ENCODE results near the gene PDE6D. TPM values are rescaled to one million over a fixed set of nuclear protein-coding genes. Genes with fewer than 3 reads are reported as not detected.

Gene PDE6D
- total RNA-seq: 31.0 and 31.9 TPM in 2 replicates

GRCh38 chr2:231780909-231781797, at the start of gene PDE6D:
Gene PDE6D (minus strand): TSS chr2:231781282. CDS start chr2:231781114, 168 bp downstream.
- H3K36me3 Mint-ChIP-seq (ENCODE audit: low read depth): peaks cover 7% of the 10 kb centered on the region
- no peaks in the 10 kb centered on the region for H3K9me3 Mint-ChIP-seq
- no peaks in the 10 kb centered on the region for H3K27me3 Mint-ChIP-seq (ENCODE audit: insufficient read depth)
- H3K4me1 Mint-ChIP-seq (ENCODE audit: low read depth): peaks cover 56% of the 10 kb centered on the region
- intact Hi-C loops (cut with micrococcal nuclease): loop anchor here (1.0 to 5.0 kb wide), 10 partner anchors 66 to 1858 kb away; partner anchors contain the start of genes ATG16L1, FBXO36, NCL and PSMD1
- peak within 1 kb of the TSS; percentile 93 for H3K4me3 Mint-ChIP-seq
- peak within 1 kb of the TSS; percentile 94 for H3K27ac Mint-ChIP-seq
- DNase-seq (ENCODE audit: low spot score): peak; percentile 98

GRCh38 chr2:231821908-231822307, 40.8 kb upstream of the PDE6D start:
- intact Hi-C loops (cut with micrococcal nuclease): no loop called here
- Mint-ChIP-seq H3K9me3 (peaks cover 12% of the 10 kb centered on the region), H3K27me3 (ENCODE audit: insufficient read depth) (no peaks in the 10 kb centered on the region)

DNA sequence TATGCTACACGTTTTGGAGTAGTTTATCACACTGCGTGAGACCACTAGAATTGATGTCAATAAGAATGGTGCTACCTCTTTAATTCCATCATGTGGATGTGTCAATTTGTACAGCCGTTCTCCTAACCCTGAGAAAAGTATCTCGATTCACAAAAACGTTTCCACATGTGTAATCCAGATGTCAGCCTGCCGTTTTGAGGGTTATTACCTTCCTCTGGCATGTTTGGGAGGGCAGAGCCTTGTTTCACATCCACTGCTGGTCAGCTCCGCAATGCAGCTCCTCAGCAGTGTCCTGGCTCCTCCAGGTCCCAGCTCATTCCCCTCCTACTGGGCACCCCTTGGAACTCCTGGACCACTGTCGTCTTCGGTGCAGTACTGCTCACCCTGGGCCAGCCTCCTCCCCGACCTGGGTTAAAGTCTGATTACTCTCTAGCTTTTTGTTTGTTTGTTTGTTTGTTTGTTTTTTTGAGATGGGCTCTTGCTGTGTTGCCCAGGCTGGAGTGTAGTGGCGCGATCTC, 39.8 kb upstream of the PDE6D start:
- Mint-ChIP-seq H3K36me3 (ENCODE audit: low read depth) (no peaks in the 10 kb centered on the region), H3K4me1 (ENCODE audit: low read depth) (no peaks in the 10 kb centered on the region), H3K4me3 (no peak overlapping the region), H3K27ac (no peak overlapping the region), H3K27me3 (ENCODE audit: insufficient read depth) (no peaks in the 10 kb centered on the region), H3K9me3 (peaks cover 12% of the 10 kb centered on the region)
- intact Hi-C loops (cut with micrococcal nuclease): no loop called here
- no peak for DNase-seq (ENCODE audit: low spot score)

More at GRCh38 chr2:231821908-231822307, 40.8 kb upstream of the PDE6D start:
- H3K27ac Mint-ChIP-seq: no peak overlapping the region
- DNase-seq (ENCODE audit: low spot score): no peak
- no peaks in the 10 kb centered on the region for H3K36me3 Mint-ChIP-seq (ENCODE audit: low read depth)
- no peak overlapping the region for H3K4me3 Mint-ChIP-seq
- no peaks in the 10 kb centered on the region for H3K4me1 Mint-ChIP-seq (ENCODE audit: low read depth)

- intact Hi-C loops (cut with micrococcal nuclease): no loop called here
- Mint-ChIP-seq H3K9me3 (peaks cover 8% of the 10 kb centered on the region), H3K27ac (no peak overlapping the region)
Observed at GRCh38 chr2:231819447-231820042, 38.5 kb upstream of the PDE6D start.

GRCh38 chr2:231816327-231817026, 35.4 kb upstream of the PDE6D start:
- H3K27me3 Mint-ChIP-seq (ENCODE audit: insufficient read depth): no peaks in the 10 kb centered on the region
- no peaks in the 10 kb centered on the region for H3K4me1 Mint-ChIP-seq (ENCODE audit: low read depth)
- no peaks in the 10 kb centered on the region for H3K9me3 Mint-ChIP-seq
- intact Hi-C loops (cut with micrococcal nuclease): no loop called here
- H3K4me3 Mint-ChIP-seq: no peak overlapping the region
- DNase-seq (ENCODE audit: low spot score): no peak
- H3K36me3 Mint-ChIP-seq (ENCODE audit: low read depth): peaks cover 15% of the 10 kb centered on the region
- H3K27ac Mint-ChIP-seq: no peak overlapping the region

More at GRCh38 chr2:231819447-231820042, 38.5 kb upstream of the PDE6D start:
- Mint-ChIP-seq H3K27me3 (ENCODE audit: insufficient read depth) (no peaks in the 10 kb centered on the region), H3K4me1 (ENCODE audit: low read depth) (no peaks in the 10 kb centered on the region), H3K4me3 (no peak overlapping the region), H3K36me3 (ENCODE audit: low read depth) (no peaks in the 10 kb centered on the region)
- no peak for DNase-seq (ENCODE audit: low spot score)

DNA sequence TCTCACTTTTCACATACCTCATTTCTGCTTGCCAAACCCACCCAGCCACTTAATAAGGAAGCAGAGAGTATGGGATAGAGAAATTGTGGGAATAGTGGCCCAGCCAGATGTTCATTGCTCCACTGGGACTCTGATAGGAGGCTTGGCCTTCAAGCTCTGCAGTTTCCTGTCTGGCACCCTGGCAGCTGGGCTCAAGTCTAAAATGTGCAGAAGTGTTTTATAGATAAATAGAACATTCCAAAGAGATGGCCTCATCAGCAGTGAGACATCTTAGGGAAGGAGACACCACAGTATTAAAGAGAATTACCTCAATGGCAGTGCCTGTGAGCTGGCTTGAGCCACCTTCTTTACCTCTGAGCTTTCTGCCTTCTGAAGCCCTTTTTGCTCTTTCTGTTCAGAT, 29.8 kb upstream of the PDE6D start:
- intact Hi-C loops (cut with micrococcal nuclease): no loop called here
- Mint-ChIP-seq H3K4me1 (ENCODE audit: low read depth) (no peaks in the 10 kb centered on the region), H3K4me3 (no peak overlapping the region), H3K27ac (no peak overlapping the region), H3K9me3 (no peaks in the 10 kb centered on the region), H3K36me3 (ENCODE audit: low read depth) (peaks cover 19% of the 10 kb centered on the region), H3K27me3 (ENCODE audit: insufficient read depth) (no peaks in the 10 kb centered on the region)
- DNase-seq (ENCODE audit: low spot score): no peak

DNA sequence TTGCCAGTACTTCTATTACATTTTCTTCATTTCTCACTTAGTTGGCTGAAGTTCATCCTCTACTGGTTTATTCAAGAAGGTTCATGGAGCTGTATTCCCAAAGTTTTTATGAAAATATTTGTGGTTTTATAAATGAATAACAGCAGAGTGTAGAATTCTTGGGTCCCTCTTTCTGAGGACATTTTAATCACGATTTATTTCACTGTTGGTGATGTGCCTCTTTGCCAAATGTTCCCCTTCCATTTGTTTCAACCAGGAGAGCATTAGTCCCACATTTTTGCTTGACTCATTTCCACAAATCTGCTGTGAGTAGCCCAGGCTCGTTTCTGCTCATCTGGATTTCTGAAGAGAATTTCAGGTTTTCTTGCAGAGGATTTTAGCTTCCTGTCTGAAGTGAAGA, 25.9 kb upstream of the PDE6D start:
- H3K27me3 Mint-ChIP-seq (ENCODE audit: insufficient read depth): no peaks in the 10 kb centered on the region
- no peaks in the 10 kb centered on the region for H3K4me1 Mint-ChIP-seq (ENCODE audit: low read depth)
- H3K9me3 Mint-ChIP-seq: no peaks in the 10 kb centered on the region
- H3K36me3 Mint-ChIP-seq (ENCODE audit: low read depth): peaks cover 9% of the 10 kb centered on the region
- no peak overlapping the region for H3K27ac Mint-ChIP-seq
- no peak overlapping the region for H3K4me3 Mint-ChIP-seq
- intact Hi-C loops (cut with micrococcal nuclease): no loop called here
- no peak for DNase-seq (ENCODE audit: low spot score)

- intact Hi-C loops (cut with micrococcal nuclease): no loop called here
- Mint-ChIP-seq H3K27ac (no peak overlapping the region), H3K36me3 (ENCODE audit: low read depth) (peaks cover 14% of the 10 kb centered on the region), H3K4me3 (no peak overlapping the region), H3K4me1 (ENCODE audit: low read depth) (no peaks in the 10 kb centered on the region), H3K27me3 (ENCODE audit: insufficient read depth) (no peaks in the 10 kb centered on the region), H3K9me3 (no peaks in the 10 kb centered on the region)
- DNase-seq (ENCODE audit: low spot score): no peak
Observed at GRCh38 chr2:231803501-231804138, 22.5 kb upstream of the PDE6D start.

DNA sequence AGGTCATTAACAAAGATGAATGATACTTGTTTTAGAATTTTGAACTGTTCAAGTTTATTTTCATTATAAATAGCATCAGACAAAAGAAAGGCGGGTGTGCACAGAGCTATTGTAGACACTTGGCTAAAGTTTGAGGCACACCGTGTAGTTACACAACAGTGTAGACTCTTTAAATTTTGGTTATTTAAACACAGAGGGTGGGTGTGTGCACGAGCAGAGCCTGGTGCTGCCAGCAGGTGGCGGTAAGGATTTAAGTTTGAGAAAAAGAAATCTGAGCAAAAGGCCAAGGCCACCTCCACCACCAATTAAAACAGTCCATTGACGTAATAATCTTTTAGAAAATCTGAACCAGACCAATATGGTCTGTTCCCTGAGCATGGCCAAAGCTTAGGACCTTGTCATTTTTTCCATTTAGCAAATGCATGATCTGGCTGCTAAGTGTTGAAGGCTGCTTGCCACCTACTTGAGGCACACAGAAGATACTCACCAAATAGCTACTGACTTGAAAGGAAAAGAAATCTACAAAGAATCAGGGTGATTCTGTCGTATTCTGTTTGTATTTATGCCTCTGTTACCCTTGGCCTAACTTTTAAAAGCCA, 19.5 kb upstream of the PDE6D start:
- Mint-ChIP-seq H3K27ac (no peak overlapping the region), H3K27me3 (ENCODE audit: insufficient read depth) (no peaks in the 10 kb centered on the region), H3K4me1 (ENCODE audit: low read depth) (no peaks in the 10 kb centered on the region), H3K4me3 (no peak overlapping the region), H3K36me3 (ENCODE audit: low read depth) (peaks cover 23% of the 10 kb centered on the region), H3K9me3 (no peaks in the 10 kb centered on the region)
- intact Hi-C loops (cut with micrococcal nuclease): no loop called here
- no peak for DNase-seq (ENCODE audit: low spot score)

GRCh38 chr2:231795525-231796327, 14.6 kb upstream of the PDE6D start:
- Mint-ChIP-seq H3K9me3 (no peaks in the 10 kb centered on the region), H3K36me3 (ENCODE audit: low read depth) (peaks cover 39% of the 10 kb centered on the region), H3K4me1 (ENCODE audit: low read depth) (no peaks in the 10 kb centered on the region), H3K27me3 (ENCODE audit: insufficient read depth) (no peaks in the 10 kb centered on the region), H3K4me3 (no peak overlapping the region), H3K27ac (no peak overlapping the region)
- no peak for DNase-seq (ENCODE audit: low spot score)
- intact Hi-C loops (cut with micrococcal nuclease): no loop called here

DNA sequence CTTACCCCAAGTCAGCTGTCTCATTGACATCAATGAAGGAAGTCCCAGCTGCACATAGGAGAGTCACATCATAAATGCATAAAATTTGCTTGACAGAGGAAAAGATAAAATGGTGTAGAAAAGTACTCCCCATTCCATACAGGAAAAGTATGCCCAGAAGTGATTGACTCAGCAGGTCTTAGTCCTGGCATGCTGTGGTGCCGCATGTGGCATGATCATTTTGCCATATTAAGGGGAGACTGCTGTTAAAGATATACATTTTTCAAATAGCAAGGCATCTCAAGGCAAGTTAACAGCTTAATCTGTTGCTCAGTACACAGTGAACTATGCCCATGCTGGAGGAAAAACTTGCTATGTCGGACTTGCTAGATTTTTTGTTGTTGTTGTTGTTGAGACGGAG, 13.3 kb upstream of the PDE6D start:
- H3K36me3 Mint-ChIP-seq (ENCODE audit: low read depth): peaks cover 44% of the 10 kb centered on the region
- intact Hi-C loops (cut with micrococcal nuclease): no loop called here
- no peak for DNase-seq (ENCODE audit: low spot score)
- H3K9me3 Mint-ChIP-seq: no peaks in the 10 kb centered on the region
- H3K27me3 Mint-ChIP-seq (ENCODE audit: insufficient read depth): no peaks in the 10 kb centered on the region
- H3K4me3 Mint-ChIP-seq: no peak overlapping the region
- no peaks in the 10 kb centered on the region for H3K4me1 Mint-ChIP-seq (ENCODE audit: low read depth)
- no peak overlapping the region for H3K27ac Mint-ChIP-seq

Data from activated T-helper 1 cell treated with anti-CD3 and anti-CD28 coated beads, Interleukin-12 subunit alpha, Interleukin-12 subunit beta, Interleukin-2, Interleukin-4 antibody, amounts not matched to agents 30 ng/mL and 10 ng/mL and 1 ng/mL, durations not matched to agents 14 hours and 24 hours and 36 hours (primary cell).